ENCODE results near the gene ADH4.

- TF ChIP-seq, protein P1, sequence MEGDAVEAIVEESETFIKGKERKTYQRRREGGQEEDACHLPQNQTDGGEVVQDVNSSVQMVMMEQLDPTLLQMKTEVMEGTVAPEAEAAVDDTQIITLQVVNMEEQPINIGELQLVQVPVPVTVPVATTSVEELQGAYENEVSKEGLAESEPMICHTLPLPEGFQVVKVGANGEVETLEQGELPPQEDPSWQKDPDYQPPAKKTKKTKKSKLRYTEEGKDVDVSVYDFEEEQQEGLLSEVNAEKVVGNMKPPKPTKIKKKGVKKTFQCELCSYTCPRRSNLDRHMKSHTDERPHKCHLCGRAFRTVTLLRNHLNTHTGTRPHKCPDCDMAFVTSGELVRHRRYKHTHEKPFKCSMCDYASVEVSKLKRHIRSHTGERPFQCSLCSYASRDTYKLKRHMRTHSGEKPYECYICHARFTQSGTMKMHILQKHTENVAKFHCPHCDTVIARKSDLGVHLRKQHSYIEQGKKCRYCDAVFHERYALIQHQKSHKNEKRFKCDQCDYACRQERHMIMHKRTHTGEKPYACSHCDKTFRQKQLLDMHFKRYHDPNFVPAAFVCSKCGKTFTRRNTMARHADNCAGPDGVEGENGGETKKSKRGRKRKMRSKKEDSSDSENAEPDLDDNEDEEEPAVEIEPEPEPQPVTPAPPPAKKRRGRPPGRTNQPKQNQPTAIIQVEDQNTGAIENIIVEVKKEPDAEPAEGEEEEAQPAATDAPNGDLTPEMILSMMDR (conservative IDR thresholded peaks at IDR 0.05; ENCODE audit: low read depth, low read length) = no peak
- no peak for TF ChIP-seq EZH2 (IDR thresholded peaks at IDR 0.05; ENCODE audit: low read length, unreplicated experiment)
Measured at GRCh38 chr4:99148550-99148949, 4.5 kb upstream of the ADH4 start.

All from PC-3 (cell line).